ENCODE data around the gene HHATL. TPM values are rescaled to one million over a fixed set of nuclear protein-coding genes. Genes with fewer than 3 reads are reported as not detected.

Gene HHATL
- total RNA-seq, 1 donor from 2014 or later: not detected

DNA sequence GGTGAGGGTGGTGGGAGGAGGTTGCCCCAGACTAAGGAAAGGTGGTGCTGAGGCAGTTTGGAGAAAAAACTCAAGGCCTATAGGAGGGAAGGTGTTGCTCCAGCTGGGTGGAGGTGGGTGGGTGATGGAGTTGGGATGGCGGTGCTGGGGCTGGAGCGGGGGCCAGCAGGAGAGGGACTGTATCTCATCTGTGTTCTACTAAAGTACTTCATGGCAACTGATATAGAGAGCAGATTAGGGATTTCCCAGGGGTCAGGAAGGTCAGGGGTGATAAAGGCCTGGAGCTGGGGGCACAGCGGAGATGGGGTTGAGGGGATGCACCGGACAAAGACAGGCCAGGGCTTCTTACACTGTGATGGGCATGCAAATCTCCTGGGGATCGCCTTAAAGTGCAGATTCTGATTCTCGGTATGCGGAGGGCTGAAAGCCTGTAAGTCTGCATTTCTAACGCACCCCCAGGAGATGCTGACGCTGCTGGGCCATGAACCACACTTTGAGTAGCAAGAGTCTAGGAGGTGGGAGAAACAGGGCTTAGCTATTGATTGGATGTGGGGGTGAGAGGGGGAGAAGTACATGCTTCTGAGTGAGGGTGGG, 13.1 kb downstream of the HHATL start:
- Mint-ChIP-seq H3K9me3 (ENCODE audit: unreplicated experiment) (no peaks in the 10 kb centered on the region), H3K4me1 (ENCODE audit: unreplicated experiment) (peaks cover 1% of the 10 kb centered on the region), H3K27ac (ENCODE audit: unreplicated experiment) (no peak overlapping the region), H3K4me3 (ENCODE audit: unreplicated experiment) (no peak overlapping the region), H3K27me3 (ENCODE audit: unreplicated experiment) (peaks cover 17% of the 10 kb centered on the region), H3K36me3 (ENCODE audit: unreplicated experiment) (no peaks in the 10 kb centered on the region)
- no peak for DNase-seq (ENCODE audit: extremely low spot score, unreplicated experiment)
- TF ChIP-seq, protein P1, sequence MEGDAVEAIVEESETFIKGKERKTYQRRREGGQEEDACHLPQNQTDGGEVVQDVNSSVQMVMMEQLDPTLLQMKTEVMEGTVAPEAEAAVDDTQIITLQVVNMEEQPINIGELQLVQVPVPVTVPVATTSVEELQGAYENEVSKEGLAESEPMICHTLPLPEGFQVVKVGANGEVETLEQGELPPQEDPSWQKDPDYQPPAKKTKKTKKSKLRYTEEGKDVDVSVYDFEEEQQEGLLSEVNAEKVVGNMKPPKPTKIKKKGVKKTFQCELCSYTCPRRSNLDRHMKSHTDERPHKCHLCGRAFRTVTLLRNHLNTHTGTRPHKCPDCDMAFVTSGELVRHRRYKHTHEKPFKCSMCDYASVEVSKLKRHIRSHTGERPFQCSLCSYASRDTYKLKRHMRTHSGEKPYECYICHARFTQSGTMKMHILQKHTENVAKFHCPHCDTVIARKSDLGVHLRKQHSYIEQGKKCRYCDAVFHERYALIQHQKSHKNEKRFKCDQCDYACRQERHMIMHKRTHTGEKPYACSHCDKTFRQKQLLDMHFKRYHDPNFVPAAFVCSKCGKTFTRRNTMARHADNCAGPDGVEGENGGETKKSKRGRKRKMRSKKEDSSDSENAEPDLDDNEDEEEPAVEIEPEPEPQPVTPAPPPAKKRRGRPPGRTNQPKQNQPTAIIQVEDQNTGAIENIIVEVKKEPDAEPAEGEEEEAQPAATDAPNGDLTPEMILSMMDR (IDR thresholded peaks at IDR 0.05): no peak

DNA sequence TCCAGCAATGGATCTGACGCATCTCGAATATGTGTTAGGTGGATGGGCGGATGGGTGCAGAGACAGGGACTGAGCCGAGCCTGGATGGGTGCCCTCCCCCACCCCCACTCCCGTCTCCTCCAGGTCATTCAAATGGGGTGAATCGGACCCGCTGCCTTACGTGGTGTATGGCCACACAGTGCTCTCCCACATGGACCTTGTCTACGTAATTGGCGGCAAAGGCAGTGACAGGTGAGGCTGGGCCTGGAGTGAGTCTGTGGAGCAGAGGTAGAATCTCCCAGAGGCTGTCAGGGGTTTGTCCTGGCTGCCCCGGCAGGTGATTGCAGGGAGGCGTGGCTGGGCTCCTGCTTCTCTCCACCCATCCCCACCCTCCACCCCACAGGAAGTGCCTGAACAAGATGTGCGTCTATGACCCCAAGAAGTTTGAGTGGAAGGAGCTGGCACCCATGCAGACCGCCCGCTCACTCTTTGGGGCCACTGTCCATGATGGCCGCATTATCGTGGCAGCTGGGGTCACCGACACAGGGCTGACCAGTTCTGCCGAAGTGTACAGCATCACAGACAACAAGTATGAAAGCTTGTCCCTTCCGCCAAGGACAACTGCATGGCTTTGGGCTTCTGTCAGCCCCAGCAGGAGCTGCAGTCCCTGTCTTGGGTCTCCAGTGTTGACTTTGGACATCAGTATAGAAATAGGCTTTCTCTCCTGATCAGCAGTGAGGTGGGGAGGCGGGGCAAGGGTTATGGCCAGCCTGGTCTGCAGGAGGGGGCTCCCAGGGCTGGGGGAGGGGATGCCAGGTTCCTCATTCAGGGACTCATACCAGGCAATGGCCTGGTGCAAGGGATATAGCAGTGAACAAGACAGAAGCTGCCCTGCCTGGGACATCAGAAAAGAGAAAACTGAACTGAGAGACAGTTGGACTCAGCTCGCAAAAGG, 13.8 kb downstream of the HHATL start:
- Mint-ChIP-seq H3K4me3 (ENCODE audit: unreplicated experiment) (no peak overlapping the region), H3K27me3 (ENCODE audit: unreplicated experiment) (peaks cover 17% of the 10 kb centered on the region)
- no peak for DNase-seq (ENCODE audit: extremely low spot score, unreplicated experiment)

DNA sequence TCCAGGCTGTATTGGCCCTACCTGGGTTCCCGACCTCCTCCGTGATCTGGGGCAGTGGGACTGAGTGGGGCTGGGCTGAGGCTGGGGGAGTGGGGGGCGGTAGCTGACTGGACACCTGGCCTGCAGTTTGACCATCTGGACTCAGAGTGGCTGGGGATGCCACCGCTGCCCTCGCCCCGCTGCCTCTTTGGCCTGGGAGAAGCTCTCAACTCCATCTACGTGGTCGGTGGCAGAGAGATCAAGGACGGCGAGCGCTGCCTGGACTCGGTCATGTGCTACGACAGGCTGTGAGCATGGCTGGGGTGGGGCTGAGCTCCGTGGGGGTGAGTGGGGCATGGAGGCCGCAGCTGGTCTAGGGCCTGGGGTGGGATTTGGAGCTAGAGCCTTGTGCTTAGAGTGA, 14.6 kb downstream of the HHATL start:
- DNase-seq (ENCODE audit: extremely low spot score, unreplicated experiment): no peak
- no peaks in the 10 kb centered on the region for H3K36me3 Mint-ChIP-seq (ENCODE audit: unreplicated experiment)
- no peak overlapping the region for H3K4me3 Mint-ChIP-seq (ENCODE audit: unreplicated experiment)
- no peak overlapping the region for H3K27ac Mint-ChIP-seq (ENCODE audit: unreplicated experiment)
- H3K4me1 Mint-ChIP-seq (ENCODE audit: unreplicated experiment): peaks cover 8% of the 10 kb centered on the region
- TF ChIP-seq, protein P1 (IDR thresholded peaks at IDR 0.05): no peak
- H3K27me3 Mint-ChIP-seq (ENCODE audit: unreplicated experiment): peaks cover 17% of the 10 kb centered on the region
- H3K9me3 Mint-ChIP-seq (ENCODE audit: unreplicated experiment): no peaks in the 10 kb centered on the region

More for the DNA sequence above, 13.8 kb downstream of the HHATL start:
- peaks cover 6% of the 10 kb centered on the region for H3K4me1 Mint-ChIP-seq (ENCODE audit: unreplicated experiment)
- TF ChIP-seq, protein P1 (IDR thresholded peaks at IDR 0.05): no peak
- H3K27ac Mint-ChIP-seq (ENCODE audit: unreplicated experiment): no peak overlapping the region
- H3K9me3 Mint-ChIP-seq (ENCODE audit: unreplicated experiment): no peaks in the 10 kb centered on the region
- H3K36me3 Mint-ChIP-seq (ENCODE audit: unreplicated experiment): no peaks in the 10 kb centered on the region

DNA sequence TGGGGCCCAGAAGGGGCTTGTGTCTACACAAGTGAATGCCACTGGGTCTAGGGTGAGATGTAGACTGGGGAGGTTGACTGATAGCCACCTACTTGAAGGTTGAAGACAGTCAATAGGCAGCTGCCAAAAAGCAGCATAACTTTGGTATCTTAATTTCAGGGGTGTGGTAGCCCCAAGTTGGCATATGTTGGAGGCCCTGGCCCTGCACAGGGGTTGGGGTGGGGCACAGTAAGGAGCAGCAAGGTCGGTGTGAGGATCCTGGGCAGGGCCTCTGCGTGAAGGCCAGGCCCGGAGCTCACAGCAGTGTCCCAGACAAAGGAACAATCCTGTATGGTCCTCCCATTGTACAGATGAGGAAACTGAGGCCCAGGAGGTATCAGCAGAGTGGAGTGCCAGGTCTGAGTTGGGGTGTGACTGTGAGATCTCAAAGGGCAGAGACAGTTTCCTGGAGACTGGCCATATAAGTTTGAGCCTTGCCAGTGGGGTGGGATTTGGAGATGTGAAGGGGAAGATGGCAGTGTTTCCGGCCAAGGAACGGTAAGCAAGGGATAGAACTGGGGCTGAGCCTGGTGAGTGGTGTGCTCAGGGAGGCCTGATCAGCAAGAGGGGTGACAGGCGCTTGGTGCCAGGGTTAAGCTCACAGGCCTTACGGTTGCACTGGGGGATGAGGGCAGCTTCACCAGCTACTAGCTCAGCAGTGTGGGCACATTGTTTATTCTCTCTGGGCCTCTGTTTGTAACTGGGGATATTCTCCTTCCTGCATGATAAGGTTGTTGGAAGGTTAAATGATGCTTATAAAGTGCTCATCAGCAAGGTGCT, 15.6 kb downstream of the HHATL start:
- H3K4me1 Mint-ChIP-seq (ENCODE audit: unreplicated experiment): peaks cover 8% of the 10 kb centered on the region

More for the DNA sequence above, 15.6 kb downstream of the HHATL start:
- Mint-ChIP-seq H3K27me3 (ENCODE audit: unreplicated experiment) (peaks cover 22% of the 10 kb centered on the region), H3K4me3 (ENCODE audit: unreplicated experiment) (no peak overlapping the region), H3K27ac (ENCODE audit: unreplicated experiment) (no peak overlapping the region), H3K9me3 (ENCODE audit: unreplicated experiment) (no peaks in the 10 kb centered on the region), H3K36me3 (ENCODE audit: unreplicated experiment) (no peaks in the 10 kb centered on the region)
- TF ChIP-seq, protein P1 (IDR thresholded peaks at IDR 0.05): no peak
- no peak for DNase-seq (ENCODE audit: extremely low spot score, unreplicated experiment)

Measured in osteocyte (in vitro differentiated cells).